NCI-H748 (cell line): ENCODE data around the gene ZDHHC18.

Source experiments
- DNase-seq: peaks from one replicate; lab custom pipeline; 2025; ENCODE audit not compliant: unreplicated experiment; lab: John Stamatoyannopoulos, UW

ZDHHC18 gene, protein sequence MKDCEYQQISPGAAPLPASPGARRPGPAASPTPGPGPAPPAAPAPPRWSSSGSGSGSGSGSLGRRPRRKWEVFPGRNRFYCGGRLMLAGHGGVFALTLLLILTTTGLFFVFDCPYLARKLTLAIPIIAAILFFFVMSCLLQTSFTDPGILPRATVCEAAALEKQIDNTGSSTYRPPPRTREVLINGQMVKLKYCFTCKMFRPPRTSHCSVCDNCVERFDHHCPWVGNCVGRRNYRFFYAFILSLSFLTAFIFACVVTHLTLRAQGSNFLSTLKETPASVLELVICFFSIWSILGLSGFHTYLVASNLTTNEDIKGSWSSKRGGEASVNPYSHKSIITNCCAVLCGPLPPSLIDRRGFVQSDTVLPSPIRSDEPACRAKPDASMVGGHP

DNA sequence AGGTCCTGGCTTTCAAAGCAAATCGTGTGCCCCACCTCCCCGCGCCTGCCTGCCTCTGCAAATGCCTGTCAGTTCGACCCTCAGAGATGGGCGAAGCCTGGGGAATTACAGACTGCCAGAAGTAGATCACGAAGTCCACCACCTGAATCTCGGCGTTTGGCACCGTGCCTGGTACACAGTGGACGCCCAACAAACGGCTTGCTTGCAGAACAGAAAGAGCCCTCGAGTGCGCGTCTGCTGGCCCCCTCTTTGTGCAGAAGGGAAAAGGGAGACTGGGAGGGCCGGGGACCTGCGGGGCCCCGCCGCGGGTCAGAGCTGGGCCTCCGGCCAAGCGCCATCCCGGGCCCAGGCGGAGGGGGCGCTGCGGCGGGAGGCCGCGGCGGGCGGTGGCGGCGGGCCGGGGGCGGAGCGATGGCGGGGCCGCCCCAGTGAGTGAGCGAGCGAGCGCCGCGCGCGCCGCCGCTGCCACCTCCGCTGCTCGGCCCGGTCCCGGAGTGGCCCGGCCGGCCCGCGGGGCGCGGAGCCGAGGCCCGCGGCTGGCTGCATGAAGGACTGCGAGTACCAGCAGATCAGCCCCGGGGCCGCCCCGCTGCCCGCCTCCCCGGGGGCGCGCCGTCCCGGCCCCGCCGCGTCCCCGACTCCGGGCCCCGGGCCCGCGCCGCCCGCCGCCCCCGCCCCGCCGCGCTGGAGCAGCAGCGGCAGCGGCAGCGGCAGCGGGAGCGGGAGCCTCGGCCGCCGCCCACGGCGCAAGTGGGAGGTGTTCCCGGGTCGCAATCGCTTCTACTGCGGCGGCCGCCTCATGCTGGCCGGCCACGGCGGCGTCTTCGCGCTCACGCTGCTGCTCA lies at the start of gene ZDHHC18:
ZDHHC18 (plus strand) TSS at position 428 of the 845 bp plus-strand sequence; CDS start at position 545, 117 bp downstream.
- DNase-seq: peak; percentile 63

DNA sequence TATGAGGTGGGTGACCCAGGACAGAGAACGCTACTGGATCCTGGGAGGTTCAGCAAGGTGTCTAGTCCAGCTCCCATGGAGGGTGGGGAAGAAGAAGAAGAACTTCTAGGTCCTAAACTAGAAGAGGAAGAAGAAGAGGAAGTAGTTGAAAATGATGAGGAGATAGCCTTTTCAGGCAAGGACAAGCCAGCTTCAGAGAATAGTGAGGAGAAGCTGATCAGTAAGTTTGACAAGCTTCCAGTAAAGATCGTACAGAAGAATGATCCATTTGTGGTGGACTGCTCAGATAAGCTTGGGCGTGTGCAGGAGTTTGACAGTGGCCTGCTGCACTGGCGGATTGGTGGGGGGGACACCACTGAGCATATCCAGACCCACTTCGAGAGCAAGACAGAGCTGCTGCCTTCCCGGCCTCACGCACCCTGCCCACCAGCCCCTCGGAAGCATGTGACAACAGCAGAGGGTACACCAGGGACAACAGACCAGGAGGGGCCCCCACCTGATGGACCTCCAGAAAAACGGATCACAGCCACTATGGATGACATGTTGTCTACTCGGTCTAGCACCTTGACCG lies 47.3 kb upstream of the ZDHHC18 start:
- DNase-seq: no peak

DNA sequence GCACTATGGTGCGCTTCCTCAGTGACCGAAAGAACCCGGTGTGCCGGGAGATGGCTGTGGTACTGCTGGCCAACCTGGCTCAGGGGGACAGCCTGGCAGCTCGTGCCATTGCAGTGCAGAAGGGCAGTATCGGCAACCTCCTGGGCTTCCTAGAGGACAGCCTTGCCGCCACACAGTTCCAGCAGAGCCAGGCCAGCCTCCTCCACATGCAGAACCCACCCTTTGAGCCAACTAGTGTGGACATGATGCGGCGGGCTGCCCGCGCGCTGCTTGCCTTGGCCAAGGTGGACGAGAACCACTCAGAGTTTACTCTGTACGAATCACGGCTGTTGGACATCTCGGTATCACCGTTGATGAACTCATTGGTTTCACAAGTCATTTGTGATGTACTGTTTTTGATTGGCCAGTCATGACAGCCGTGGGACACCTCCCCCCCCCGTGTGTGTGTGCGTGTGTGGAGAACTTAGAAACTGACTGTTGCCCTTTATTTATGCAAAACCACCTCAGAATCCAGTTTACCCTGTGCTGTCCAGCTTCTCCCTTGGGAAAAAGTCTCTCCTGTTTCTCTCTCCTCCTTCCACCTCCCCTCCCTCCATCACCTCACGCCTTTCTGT lies 46.0 kb upstream of the ZDHHC18 start:
- DNase-seq: no peak

DNA sequence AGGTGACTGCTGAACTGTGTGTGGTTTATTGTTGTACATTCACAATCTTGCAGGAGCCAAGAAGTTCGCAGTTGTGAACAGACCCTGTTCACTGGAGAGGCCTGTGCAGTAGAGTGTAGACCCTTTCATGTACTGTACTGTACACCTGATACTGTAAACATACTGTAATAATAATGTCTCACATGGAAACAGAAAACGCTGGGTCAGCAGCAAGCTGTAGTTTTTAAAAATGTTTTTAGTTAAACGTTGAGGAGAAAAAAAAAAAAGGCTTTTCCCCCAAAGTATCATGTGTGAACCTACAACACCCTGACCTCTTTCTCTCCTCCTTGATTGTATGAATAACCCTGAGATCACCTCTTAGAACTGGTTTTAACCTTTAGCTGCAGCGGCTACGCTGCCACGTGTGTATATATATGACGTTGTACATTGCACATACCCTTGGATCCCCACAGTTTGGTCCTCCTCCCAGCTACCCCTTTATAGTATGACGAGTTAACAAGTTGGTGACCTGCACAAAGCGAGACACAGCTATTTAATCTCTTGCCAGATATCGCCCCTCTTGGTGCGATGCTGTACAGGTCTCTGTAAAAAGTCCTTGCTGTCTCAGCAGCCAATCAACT lies 45.2 kb upstream of the ZDHHC18 start:
- DNase-seq: no peak

DNA sequence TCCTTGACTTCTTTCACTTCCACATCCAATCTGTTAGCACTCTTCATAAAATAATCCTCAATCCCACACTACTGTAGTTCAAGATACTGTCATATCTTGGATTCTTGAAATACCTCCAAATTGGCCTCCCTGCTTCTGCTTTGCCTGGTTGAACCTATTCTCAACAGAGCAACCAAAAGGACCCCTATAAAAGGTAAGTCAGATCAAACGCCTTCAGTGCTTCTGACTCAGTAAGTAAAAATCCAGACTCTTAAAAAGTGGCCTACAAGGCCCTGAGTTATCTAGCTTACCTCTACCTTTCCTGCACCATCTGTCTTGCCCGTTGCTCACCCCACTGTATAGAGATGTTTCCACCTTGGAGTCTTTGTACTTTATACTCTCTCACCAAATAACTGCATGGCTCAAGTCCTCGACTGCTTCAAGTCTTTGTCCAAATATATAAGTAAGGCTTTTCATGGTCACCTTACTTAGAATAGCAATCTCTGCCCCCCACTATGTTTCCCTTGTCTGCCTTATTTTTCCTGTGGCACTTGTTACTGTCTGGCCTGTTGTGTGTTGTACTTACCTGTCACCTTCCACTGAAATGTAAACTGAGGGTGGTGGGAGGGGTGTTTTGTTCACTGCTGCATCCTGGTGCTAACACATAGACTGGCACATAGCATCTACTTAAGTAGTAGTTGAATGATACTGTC lies 43.8 kb upstream of the ZDHHC18 start:
- DNase-seq: no peak

DNA sequence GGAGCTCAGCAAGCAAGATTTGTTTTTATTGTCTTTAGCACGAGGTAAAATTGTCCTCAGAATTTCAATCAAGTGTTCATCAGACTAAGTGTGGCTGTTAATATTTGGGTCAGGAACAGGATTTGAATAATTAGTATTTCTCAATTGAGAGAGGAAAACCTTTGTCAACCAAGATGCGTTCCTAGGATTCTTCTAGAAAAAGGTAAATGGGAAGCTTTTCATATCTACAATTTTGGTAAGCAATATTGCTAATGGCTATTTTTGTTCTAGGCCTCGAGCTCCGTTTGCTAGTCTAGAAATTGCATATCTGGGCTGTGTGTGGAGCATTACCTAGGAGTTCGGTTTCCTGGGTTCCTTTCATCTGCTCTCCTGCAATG lies 42.9 kb upstream of the ZDHHC18 start:
- DNase-seq: no peak

DNA sequence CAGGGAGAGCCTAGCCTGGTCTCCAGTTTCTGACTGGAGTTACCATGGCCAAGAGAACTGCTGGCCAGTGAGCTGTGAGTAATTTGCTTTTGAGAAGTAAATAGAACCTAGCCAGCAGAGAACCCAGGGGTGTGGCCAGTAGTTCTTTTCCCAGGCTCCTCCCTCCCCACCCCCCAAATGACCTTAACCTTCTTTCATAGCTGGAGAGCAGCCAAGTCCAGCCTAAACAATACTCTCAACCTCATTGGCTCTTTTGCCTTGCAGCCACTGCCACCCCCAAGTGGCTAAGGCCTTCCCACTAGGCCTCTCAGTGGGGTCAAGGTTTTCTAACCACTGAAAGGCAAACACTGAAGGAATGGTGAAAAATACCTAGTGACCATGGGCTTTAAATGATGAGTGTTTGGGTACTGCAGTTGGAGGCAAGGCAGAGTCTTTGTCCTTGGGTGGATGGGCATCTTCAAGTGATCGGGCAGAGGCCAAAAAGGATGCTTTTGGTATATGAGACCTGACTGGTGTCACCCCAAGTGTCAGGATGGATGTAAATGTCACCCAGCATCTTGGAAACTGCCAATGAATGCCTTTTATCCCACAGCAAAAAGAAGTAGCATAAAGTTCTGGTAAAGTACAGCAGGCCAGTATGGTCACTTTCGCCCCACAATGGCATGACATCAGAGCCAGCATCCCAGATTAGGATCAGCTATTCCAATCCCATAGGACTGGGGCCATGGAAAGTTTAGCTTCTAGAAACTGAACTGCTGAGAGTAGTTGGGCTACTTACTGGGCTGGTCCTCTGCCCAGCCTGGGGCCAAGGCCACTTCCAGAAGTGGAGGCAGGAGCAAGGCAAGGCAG lies 42.2 kb upstream of the ZDHHC18 start:
- peak; percentile 60 for DNase-seq

DNA sequence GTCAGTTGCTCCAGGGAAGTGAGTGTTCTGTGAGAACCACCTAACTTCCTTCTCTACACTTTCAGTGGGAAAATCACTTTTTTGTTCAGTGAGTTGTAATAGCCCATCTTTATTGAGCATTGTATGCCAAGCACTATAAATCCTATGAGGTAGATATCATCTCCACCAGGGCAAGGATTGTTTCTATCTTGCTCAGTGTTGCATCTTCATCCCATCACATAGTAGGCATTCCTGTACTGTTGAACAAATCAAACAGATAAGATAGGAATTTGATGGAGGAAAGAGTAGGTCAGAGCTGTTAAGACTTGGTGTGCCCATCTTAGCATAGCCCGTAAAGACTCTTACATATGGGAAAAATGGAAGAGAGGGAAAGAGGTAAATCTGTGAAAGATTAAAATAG lies 41.6 kb upstream of the ZDHHC18 start:
- DNase-seq: no peak

DNA sequence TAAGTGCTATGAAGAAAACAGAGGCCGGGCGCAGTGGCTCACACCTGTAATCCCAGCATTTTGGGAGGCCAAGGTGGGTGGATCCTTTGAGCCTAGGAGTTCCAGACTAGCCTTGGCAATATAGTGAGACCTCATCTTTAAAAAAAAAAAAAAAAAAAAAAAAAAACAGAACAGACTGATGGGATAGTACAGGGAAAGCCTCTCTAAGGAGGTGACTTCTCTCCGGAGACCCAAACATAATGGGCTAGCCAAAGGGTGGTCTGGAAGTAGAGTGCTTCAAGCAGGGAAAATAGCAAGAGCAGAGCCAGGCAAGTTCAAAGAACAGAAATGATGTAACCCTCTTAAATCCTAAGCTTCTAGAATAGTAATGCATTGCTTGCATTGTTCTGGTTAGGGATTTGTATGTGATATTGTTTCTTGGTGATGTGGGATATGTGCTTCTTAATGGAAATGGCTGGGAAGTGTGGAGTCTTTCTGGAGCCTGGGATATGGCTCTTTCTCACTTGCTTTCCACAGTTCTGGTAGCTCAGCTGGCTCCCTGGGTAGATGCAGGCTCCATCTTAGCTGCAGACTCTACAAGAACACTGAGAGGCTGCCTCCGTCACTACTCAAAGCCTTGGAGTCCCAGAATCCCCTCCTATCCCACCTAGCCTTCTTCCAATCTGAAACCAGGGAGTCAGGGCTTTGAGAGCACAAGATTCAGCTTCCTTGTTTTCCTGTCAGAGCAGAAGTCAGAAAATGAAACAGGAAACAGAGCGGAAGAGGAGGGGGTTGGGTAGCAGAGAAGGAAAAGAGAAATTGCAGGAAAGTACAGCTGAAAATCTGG lies 40.7 kb upstream of the ZDHHC18 start:
- DNase-seq: no peak

DNA sequence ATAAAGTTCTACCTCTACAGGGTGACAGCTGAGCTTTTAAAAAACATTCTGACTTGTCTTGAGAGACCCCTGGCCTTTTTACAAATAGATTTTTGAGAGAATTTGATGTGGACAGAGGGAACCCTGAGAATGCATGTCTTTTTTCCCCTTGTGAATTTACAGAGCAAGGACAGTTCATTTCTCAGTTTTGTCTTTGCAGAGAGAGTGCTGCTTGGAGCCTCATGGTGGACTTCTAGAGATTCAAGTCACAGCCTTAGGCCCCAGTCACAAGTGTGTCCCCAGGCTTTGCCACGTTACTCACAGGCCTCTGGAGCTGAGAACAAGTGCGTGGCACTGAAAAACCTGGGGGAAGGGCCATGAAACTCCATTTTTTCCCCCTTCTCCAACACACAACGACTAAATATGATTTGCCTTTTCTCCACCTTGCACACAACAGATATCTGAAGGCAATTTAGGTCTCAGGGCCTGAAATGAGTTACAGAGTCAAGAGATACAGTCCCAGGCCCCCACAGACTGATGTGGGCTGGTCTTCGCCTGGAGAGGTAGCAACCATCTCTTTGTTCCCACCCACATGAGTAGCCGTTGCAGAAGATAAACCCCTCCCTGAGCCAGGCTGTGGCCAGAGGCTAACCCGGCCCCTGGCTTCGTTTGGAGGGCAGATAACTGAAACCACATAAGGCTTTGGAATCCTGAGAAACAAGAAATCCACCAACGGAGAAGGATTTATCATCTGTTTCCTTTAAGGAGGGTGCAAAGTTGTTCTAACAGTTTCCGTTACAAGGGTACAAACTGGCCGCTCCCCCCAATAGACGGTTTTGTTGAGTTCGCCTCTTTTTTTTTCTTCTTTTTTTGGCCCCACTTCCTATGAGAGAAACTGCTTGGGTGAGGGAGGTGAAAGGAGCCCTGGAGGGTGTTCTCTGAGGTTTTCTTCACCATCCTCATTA lies 39.8 kb upstream of the ZDHHC18 start:
- DNase-seq: peak; percentile 26

DNA sequence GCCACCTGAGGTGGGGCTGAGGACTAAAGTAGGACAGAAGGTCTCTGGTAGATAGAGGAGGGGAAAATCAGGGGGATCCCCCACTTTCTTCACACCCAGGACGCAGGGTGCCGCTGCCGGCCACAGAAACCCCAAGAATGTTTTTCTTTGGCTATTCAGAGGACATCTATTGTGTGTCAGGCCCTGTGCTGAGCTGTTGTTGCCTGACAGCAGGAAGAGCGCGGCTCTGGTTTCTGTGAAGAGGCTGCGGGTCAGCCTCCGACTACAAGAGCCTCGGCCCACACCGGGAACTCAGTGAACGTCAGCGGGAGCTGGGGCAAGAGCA lies 39.1 kb upstream of the ZDHHC18 start:
- peak; percentile 67 for DNase-seq

DNA sequence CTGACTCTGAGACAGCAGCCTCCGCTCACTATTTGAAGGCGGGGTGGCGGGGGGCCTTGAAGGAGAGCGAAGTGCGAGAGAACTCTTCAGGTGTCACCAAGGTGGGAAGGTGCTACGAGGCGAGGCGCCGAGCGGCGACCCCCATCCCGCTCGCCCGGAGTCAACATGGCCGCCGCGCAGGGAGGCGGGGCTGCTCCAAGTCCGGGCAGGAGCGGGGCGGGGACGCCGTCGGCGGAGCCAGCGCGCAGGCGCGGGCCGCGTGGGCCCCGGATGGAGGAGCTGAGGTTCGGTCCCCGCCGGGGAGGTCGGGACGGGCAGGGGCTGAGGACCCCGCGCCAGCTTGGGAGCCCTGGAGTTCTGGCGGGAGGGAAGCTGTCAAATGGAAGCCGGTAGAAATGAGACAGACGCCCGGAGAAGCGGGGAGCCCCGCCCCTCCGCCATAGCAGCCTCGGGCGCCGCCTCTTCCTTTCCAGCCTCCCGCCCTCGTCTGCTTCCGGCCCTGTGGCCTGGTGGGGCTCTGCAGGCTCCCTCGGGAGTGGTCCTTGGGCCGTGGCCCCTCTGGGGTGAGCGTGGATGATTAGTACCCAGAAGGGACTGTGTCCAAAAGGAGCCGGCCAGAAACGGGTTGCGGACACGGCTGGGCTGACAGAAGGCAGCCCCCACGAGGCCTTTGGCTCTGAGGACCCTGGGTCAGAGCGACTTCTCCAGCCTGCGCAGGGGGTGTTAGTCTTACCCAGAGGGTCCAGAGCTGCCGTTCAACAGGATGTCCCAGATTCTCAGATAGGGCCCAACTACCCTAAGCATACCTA lies 38.6 kb upstream of the ZDHHC18 start, which contains the start of gene PIGV:
PIGV (plus strand) TSS at position 245 of the 809 bp plus-strand sequence. CDS start 2,866 bp downstream, outside the sequence.
- DNase-seq: peak; percentile 89

DNA sequence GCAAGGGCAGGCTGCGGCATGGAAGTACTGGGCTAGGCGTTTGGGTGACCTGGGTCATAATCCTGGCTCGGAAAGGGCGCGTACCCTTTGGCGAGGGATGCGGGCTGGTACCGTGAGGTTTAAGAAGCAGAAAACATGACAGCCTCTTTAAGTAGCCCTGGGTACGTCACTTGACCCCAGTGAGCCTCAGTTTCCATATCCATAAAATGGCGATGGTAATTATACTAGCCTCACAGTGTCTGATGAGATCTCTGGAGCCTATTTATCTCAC lies 38.0 kb upstream of the ZDHHC18 start:
- peak; percentile 32 for DNase-seq

DNA sequence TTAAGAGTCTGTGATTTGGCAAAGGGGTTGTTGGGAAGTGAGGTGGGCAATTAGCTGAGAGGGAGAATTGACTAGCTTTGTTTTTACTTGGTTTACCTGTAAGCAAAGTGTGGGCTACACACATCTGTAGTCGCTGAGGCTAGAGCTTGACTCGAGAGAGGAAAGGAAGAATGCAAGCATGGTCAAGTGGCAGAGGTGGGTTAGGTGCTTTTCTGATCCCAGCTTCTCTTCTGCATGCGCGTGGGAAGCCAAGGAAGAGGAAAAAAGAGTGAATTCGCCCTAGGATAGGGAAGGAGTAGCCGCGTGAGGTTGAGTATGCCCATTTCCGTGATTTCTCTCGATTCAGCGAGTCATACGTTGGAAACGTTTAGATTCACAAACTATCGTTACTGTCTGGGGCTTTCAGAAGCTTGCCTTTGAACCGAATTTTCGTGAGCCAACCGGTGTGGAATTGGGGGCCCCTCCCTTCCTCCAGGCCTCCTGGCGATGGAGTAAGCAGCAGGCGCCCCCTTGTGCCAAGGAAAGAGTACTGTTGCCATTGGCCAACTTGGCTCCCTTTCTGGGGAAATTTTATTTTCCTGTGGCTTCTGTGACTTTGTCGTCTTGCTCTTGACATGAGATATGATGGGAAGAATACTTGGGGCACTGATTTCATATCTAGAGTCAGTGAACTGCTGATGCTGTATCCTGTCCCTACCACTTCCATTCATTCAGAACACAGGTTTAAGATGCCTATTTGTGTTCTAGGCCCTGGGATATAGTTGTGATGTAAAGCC lies 37.5 kb upstream of the ZDHHC18 start:
- DNase-seq: peak; percentile 82

DNA sequence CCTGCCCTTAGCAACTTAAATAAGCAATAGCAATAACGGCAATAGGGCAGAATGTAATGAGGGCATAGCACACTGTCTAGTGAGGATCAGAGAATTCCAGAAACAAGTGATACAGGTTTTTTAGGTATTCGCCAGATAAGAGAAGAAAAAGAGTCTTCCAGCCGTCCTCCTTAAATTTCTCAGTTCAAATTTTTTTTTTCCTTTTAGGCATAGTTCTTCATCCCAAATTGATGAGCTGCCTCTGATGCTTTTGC lies 36.9 kb upstream of the ZDHHC18 start:
- DNase-seq: no peak

DNA sequence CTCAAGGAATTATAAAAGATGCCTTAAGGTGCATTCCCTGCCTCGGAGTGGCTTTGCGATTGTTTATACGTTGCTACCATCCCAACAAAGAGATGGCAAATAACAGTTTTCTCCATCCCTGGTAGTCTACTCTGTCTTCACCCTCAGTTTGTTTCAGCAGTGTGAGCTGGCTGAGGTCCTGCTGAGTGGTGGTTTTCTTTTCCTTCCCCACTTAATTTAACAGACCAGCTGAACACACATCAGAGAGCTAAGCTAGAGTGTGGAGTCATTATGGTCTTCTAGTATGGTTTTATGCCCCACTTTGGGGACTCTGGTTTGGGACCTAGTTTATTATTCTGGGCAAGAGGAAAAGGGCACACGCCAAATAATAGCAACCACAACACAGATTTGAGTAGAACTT lies 36.6 kb upstream of the ZDHHC18 start:
- no peak for DNase-seq

DNA sequence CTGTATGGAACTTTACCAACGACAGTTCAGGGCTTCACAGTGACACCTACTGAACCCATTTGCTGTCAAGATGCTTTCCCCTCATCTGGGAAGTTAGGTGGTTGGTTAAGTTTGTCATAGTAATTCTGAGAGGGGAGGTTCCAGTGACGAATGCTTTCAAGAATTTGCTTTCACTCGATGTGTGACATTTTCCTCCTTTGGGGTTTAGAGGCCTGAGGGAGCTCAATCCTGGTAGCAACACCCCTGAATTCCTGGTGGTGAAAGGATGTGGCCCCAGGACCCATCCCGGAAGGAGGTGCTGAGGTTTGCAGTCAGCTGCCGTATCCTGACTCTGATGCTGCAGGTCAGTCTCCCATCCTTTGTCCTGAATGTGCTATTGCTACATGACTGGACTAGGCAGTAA lies 35.9 kb upstream of the ZDHHC18 start:
- DNase-seq: no peak
